ENCODE data around the gene LSAMP.

Gene LSAMP

DNA sequence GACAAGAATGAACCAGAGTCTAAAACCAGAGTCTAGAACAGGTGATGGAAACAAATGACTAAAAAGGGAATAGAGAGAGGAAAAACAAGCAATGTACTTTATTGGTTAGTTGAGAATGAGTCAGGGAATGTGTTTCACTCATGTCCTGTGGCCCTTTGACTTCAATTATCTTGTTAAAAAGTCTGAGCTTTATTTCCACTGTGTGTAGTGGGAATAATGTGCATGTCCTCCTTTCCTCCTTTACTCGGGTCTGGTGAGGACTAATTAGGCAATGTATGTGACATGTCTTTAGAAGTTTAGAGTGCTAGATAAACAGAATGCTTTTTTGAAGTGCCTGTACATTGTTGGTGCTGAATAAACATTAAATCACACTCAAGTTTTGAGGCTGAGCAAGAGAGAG is 21.3 kb downstream of the LSAMP start:
- H3K36me3 ChIP-seq (ENCODE audit: control insufficient read depth in 2 of 2, insufficient read depth in 1 of 2, low read length in 2 of 2), result no peaks in the 10 kb centered on the region
- H3K4me1 ChIP-seq (ENCODE audit: control insufficient read depth, insufficient read depth, low read length), result no peaks in the 10 kb centered on the region
- peak; percentile 89 for TF ChIP-seq WT1 (tag by site-specific recombination; IDR thresholded peaks at IDR 0.05)
- TF ChIP-seq ZNF843 (tag by site-specific recombination; IDR thresholded peaks at IDR 0.05), result no peak
- no peak overlapping the region for H3K27ac ChIP-seq (ENCODE audit: extremely low read depth, low read depth, low read length)
- no peaks in the 10 kb centered on the region for H3K9me3 ChIP-seq (ENCODE audit: control insufficient read depth, insufficient read depth, low read depth, low read length)
- ChIA-PET CTCF (interaction anchor here (0.7 kb wide), 1 partner anchor 215 kb away, joined by 5 read pairs; no protein-coding TSS in a partner anchor), POLR2A (no interaction called here)
- no peak overlapping the region for H3K4me3 ChIP-seq (ENCODE audit: low read depth, low read length)

DNA sequence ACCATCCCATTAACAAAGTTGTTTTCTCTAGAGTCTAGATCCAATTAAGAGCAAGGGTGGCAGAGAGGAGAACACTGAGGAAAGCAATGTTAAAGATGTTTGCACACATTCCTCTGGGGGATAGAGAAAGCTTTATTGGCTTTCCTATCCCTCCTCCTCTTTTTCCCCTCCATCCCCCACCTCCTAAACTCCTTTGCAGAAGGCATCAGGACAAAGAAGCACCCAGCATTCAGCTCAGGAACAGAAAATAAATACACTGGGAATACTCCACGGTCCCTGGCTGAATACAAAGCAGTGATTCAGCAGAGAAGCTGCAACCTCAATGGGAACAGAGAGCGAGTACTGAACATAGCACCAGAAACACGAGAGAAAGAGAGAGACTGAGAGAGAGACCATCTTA is 21.9 kb downstream of the LSAMP start:
- no peaks in the 10 kb centered on the region for H3K36me3 ChIP-seq (ENCODE audit: control insufficient read depth in 2 of 2, insufficient read depth in 1 of 2, low read length in 2 of 2)
- no peak for TF ChIP-seq ZNF501 (tag by site-specific recombination; IDR thresholded peaks at IDR 0.05)
- TF ChIP-seq ZNF416 (tag by site-specific recombination; IDR thresholded peaks at IDR 0.05), result no peak
- TF ChIP-seq WT1 (tag by site-specific recombination; IDR thresholded peaks at IDR 0.05), result peak; percentile 37; the same call in 1 of the 2 replicates
- TF ChIP-seq ZNF341 (tag by site-specific recombination; IDR thresholded peaks at IDR 0.05; ENCODE audit: low read depth), result no peak
- CTCF ChIA-PET, result interaction anchor here (0.7 kb wide), 1 partner anchor 216 kb away, joined by 5 read pairs; no protein-coding TSS in a partner anchor
- no peak overlapping the region for H3K27ac ChIP-seq (ENCODE audit: extremely low read depth, low read depth, low read length)
- POLR2A ChIA-PET, result no interaction called here
- no peaks in the 10 kb centered on the region for H3K4me1 ChIP-seq (ENCODE audit: control insufficient read depth, insufficient read depth, low read length)
- no peaks in the 10 kb centered on the region for H3K9me3 ChIP-seq (ENCODE audit: control insufficient read depth, insufficient read depth, low read depth, low read length)
- H3K4me3 ChIP-seq (ENCODE audit: low read depth, low read length), result no peak overlapping the region

DNA sequence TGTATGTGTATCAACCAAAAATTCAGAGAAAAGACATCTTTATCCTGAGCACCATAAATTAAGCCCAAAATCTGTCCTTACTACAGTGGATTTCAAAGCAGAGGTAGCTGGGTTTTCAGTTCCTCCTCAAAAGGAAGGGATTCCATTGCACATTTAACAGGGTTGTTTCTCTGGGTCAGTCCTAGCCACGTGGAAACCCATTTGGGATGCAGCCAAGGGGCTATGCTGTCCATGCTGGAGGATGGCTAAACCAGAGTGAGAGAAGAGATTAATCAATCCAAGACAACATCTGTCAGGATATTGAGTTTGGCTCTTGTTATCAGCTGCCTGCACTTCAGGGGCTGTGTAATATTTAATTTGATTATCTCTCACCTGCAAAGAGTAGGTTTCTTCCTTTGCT is 28.1 kb downstream of the LSAMP start:
- ChIA-PET POLR2A (no interaction called here), CTCF (no interaction called here)
- TF ChIP-seq, protein P1, sequence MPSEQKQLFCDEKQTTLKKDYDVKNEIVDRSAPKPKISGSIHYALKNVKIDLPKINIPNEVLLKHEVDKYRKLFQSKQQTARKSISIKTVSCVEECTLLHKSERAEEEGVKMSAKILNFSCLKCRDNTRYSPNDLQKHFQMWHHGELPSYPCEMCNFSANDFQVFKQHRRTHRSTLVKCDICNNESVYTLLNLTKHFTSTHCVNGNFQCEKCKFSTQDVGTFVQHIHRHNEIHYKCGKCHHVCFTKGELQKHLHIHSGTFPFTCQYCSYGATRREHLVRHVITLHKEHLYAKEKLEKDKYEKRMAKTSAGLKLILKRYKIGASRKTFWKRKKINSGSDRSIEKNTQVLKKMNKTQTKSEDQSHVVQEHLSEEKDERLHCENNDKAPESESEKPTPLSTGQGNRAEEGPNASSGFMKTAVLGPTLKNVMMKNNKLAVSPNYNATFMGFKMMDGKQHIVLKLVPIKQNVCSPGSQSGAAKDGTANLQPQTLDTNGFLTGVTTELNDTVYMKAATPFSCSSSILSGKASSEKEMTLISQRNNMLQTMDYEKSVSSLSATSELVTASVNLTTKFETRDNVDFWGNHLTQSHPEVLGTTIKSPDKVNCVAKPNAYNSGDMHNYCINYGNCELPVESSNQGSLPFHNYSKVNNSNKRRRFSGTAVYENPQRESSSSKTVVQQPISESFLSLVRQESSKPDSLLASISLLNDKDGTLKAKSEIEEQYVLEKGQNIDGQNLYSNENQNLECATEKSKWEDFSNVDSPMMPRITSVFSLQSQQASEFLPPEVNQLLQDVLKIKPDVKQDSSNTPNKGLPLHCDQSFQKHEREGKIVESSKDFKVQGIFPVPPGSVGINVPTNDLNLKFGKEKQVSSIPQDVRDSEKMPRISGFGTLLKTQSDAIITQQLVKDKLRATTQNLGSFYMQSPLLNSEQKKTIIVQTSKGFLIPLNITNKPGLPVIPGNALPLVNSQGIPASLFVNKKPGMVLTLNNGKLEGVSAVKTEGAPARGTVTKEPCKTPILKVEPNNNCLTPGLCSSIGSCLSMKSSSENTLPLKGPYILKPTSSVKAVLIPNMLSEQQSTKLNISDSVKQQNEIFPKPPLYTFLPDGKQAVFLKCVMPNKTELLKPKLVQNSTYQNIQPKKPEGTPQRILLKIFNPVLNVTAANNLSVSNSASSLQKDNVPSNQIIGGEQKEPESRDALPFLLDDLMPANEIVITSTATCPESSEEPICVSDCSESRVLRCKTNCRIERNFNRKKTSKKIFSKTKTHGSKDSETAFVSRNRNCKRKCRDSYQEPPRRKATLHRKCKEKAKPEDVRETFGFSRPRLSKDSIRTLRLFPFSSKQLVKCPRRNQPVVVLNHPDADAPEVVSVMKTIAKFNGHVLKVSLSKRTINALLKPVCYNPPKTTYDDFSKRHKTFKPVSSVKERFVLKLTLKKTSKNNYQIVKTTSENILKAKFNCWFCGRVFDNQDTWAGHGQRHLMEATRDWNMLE (tag by site-specific recombination; conservative IDR thresholded peaks at IDR 0.05; ENCODE audit: low read depth), result no peak
- TF ChIP-seq, protein P2, sequence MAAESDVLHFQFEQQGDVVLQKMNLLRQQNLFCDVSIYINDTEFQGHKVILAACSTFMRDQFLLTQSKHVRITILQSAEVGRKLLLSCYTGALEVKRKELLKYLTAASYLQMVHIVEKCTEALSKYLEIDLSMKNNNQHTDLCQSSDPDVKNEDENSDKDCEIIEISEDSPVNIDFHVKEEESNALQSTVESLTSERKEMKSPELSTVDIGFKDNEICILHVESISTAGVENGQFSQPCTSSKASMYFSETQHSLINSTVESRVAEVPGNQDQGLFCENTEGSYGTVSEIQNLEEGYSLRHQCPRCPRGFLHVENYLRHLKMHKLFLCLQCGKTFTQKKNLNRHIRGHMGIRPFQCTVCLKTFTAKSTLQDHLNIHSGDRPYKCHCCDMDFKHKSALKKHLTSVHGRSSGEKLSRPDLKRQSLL (tag by site-specific recombination; IDR thresholded peaks at IDR 0.05), result no peak
- TF ChIP-seq, protein P3, sequence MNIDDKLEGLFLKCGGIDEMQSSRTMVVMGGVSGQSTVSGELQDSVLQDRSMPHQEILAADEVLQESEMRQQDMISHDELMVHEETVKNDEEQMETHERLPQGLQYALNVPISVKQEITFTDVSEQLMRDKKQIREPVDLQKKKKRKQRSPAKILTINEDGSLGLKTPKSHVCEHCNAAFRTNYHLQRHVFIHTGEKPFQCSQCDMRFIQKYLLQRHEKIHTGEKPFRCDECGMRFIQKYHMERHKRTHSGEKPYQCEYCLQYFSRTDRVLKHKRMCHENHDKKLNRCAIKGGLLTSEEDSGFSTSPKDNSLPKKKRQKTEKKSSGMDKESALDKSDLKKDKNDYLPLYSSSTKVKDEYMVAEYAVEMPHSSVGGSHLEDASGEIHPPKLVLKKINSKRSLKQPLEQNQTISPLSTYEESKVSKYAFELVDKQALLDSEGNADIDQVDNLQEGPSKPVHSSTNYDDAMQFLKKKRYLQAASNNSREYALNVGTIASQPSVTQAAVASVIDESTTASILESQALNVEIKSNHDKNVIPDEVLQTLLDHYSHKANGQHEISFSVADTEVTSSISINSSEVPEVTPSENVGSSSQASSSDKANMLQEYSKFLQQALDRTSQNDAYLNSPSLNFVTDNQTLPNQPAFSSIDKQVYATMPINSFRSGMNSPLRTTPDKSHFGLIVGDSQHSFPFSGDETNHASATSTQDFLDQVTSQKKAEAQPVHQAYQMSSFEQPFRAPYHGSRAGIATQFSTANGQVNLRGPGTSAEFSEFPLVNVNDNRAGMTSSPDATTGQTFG (tag by site-specific recombination; IDR thresholded peaks at IDR 0.05; ENCODE audit: borderline replicate concordance), result no peak
- TF ChIP-seq ZNF239 (tag by site-specific recombination; IDR thresholded peaks at IDR 0.05), result no peak
- TF ChIP-seq, protein P4, sequence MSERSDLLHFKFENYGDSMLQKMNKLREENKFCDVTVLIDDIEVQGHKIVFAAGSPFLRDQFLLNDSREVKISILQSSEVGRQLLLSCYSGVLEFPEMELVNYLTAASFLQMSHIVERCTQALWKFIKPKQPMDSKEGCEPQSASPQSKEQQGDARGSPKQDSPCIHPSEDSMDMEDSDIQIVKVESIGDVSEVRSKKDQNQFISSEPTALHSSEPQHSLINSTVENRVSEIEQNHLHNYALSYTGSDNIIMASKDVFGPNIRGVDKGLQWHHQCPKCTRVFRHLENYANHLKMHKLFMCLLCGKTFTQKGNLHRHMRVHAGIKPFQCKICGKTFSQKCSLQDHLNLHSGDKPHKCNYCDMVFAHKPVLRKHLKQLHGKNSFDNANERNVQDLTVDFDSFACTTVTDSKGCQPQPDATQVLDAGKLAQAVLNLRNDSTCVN (tag by site-specific recombination; optimal IDR thresholded peaks at IDR 0.05), result no peak
- TF ChIP-seq ZNF776 (tag by site-specific recombination; IDR thresholded peaks at IDR 0.05; ENCODE audit: borderline replicate concordance), result no peak
- TF ChIP-seq, protein P5, sequence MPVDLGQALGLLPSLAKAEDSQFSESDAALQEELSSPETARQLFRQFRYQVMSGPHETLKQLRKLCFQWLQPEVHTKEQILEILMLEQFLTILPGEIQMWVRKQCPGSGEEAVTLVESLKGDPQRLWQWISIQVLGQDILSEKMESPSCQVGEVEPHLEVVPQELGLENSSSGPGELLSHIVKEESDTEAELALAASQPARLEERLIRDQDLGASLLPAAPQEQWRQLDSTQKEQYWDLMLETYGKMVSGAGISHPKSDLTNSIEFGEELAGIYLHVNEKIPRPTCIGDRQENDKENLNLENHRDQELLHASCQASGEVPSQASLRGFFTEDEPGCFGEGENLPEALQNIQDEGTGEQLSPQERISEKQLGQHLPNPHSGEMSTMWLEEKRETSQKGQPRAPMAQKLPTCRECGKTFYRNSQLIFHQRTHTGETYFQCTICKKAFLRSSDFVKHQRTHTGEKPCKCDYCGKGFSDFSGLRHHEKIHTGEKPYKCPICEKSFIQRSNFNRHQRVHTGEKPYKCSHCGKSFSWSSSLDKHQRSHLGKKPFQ (tag by site-specific recombination; IDR thresholded peaks at IDR 0.05), result no peak
- TF ChIP-seq ZNF555 (tag by site-specific recombination; conservative IDR thresholded peaks at IDR 0.05), result no peak
- TF ChIP-seq ZBTB7A (tag by site-specific recombination; IDR thresholded peaks at IDR 0.05; ENCODE audit: low read depth), result no peak
- TF ChIP-seq ZFP69B (tag by site-specific recombination; IDR thresholded peaks at IDR 0.05), result no peak
- no peak for TF ChIP-seq ZNF623 (tag by site-specific recombination; IDR thresholded peaks at IDR 0.05)
- no peak for TF ChIP-seq ZNF37A (tag by site-specific recombination; IDR thresholded peaks at IDR 0.05)
- no peak for TF ChIP-seq ZNF843 (tag by site-specific recombination; IDR thresholded peaks at IDR 0.05)

More for the DNA sequence above, 28.1 kb downstream of the LSAMP start:
- Histone ChIP-seq H3K36me3 (ENCODE audit: control insufficient read depth in 2 of 2, insufficient read depth in 1 of 2, low read length in 2 of 2) (no peaks in the 10 kb centered on the region), H3K9me3 (ENCODE audit: control insufficient read depth, insufficient read depth, low read depth, low read length) (no peaks in the 10 kb centered on the region), H3K27ac (ENCODE audit: extremely low read depth, low read depth, low read length) (no peak overlapping the region), H3K4me3 (ENCODE audit: low read depth, low read length) (no peak overlapping the region), H3K4me1 (ENCODE audit: control insufficient read depth, insufficient read depth, low read length) (no peaks in the 10 kb centered on the region)
